ENCODE measurements around the gene FAM135A. TPM values are rescaled to one million over a fixed set of nuclear protein-coding genes. Genes with fewer than 3 reads are reported as not detected.

FAM135A gene
- total and polyA plus RNA-seq, 2 of the 13 experiments (the other 11 are each of a cell fraction or from before 2014, with no cell fraction given) = 26.9 to 31.5 TPM

DNA sequence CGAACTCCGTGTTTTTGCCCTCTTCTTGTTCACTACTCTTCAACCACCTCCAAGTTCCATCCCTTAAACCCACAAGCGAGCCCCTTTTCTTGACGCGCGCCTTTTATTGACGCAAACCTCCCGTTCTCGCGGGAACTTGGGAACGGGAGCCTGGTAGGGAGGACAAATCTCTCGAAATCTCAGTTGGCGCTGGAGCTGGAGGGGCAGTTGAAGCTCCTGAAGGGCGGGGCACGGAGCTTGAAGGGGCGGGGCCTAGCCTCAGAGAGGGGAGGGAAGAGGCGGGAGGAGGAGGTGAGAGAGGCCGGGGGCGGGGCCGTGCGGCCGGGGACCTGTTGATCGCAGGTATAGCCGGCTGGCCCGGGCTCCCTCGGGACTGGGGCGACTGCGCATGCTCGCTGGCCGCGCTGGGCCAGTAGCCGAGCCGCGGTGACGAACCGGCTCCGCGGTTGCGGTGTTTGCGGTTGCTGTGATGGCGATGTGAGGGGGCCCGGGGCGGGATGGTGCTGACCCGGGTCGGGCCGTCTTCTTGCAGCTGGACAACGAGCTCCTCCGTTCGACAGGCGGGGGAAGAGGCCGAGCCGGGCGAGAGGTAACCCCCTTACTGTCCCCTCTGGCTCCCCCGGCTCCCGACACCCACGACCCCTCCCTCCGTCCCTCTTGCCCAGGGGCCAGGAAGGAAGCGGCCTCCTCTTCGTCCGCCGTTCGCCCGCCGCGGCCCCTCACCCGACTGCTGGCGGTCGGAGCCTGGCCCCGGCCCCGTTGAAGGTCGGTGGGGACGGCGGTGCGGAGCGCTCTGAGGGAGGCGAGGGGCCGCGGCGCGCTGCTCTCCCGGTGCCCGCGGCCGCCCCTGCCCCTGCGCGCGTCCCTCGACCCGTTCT lies at the start of gene FAM135A (continued):
- TF ChIP-seq THRA (CRISPR knock-in tag; IDR thresholded peaks at IDR 0.05; ENCODE audit: borderline replicate concordance) (0 out of 2 replicates have a peak, but pooled peaks have one; percentile 9), ZNF605 (CRISPR knock-in tag; IDR thresholded peaks at IDR 0.05) (0 out of 2 replicates have a peak, but pooled peaks have one; percentile 60), ZNF772 (CRISPR knock-in tag; IDR thresholded peaks at IDR 0.05) (peak; percentile 52; the same call in 1 of the 2 replicates), ZNF333 (CRISPR knock-in tag; IDR thresholded peaks at IDR 0.05; ENCODE audit: borderline replicate concordance) (no peak), CBX5 (CRISPR knock-in tag; IDR thresholded peaks at IDR 0.05; ENCODE audit: borderline replicate concordance) (peak; percentile 44; the same call in 1 of the 2 replicates), RBM39 (IDR thresholded peaks at IDR 0.05; ENCODE audit: low read depth, low read length, poor library complexity, severe bottlenecking) (no peak), BCL6 (CRISPR knock-in tag; IDR thresholded peaks at IDR 0.05) (peak; percentile 33; the same call in 1 of the 2 replicates), ZNF350 (CRISPR knock-in tag; IDR thresholded peaks at IDR 0.05; ENCODE audit: borderline replicate concordance, low read depth) (peak; percentile 81; the same call in 1 of the 2 replicates), NR2F6 (IDR thresholded peaks at IDR 0.05) (no peak), NR2F6 (CRISPR knock-in tag; IDR thresholded peaks at IDR 0.05) (0 out of 2 replicates have a peak, but pooled peaks have one; percentile 16), KLF6 (CRISPR knock-in tag; IDR thresholded peaks at IDR 0.05) (peak; percentile 80), ATF1 (CRISPR knock-in tag; IDR thresholded peaks at IDR 0.05) (peak; percentile 96), SKI (IDR thresholded peaks at IDR 0.05; ENCODE audit: partially characterized antibody) (no peak), KDM5B (CRISPR knock-in tag; IDR thresholded peaks at IDR 0.05; ENCODE audit: borderline replicate concordance) (peak; percentile 58; the same call in 1 of the 2 replicates), ZNF335 (CRISPR knock-in tag; IDR thresholded peaks at IDR 0.05) (peak; percentile 46; the same call in 1 of the 2 replicates), TBX2 (CRISPR knock-in tag; IDR thresholded peaks at IDR 0.05; ENCODE audit: borderline replicate concordance) (peak; percentile 60; the same call in 1 of the 2 replicates), ZNF879 (CRISPR knock-in tag; IDR thresholded peaks at IDR 0.05) (no peak), ZNF788 (CRISPR knock-in tag; IDR thresholded peaks at IDR 0.05; ENCODE audit: borderline replicate concordance) (peak; percentile 65; the same call in 1 of the 2 replicates), ZNF83 (CRISPR knock-in tag; IDR thresholded peaks at IDR 0.05; ENCODE audit: borderline replicate concordance) (no peak), HOXA3 (CRISPR knock-in tag; IDR thresholded peaks at IDR 0.05) (peak; percentile 55), ZNF263 (CRISPR knock-in tag; IDR thresholded peaks at IDR 0.05) (peak; percentile 27; the same call in 1 of the 2 replicates), NR1H2 (CRISPR knock-in tag; IDR thresholded peaks at IDR 0.05; ENCODE audit: borderline replicate concordance, low read depth) (no peak), DR1 (CRISPR knock-in tag; IDR thresholded peaks at IDR 0.05) (peak; percentile 95), DMAP1 (CRISPR knock-in tag; IDR thresholded peaks at IDR 0.05) (peak; percentile 64; the same call in 1 of the 2 replicates)
- TF ChIP-seq, protein P1, sequence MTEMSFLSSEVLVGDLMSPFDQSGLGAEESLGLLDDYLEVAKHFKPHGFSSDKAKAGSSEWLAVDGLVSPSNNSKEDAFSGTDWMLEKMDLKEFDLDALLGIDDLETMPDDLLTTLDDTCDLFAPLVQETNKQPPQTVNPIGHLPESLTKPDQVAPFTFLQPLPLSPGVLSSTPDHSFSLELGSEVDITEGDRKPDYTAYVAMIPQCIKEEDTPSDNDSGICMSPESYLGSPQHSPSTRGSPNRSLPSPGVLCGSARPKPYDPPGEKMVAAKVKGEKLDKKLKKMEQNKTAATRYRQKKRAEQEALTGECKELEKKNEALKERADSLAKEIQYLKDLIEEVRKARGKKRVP (CRISPR knock-in tag; IDR thresholded peaks at IDR 0.05) = 0 out of 4 replicates have a peak, but pooled peaks of 1 of the 2 experiments have one; percentile 50
- TF ChIP-seq, protein P2, sequence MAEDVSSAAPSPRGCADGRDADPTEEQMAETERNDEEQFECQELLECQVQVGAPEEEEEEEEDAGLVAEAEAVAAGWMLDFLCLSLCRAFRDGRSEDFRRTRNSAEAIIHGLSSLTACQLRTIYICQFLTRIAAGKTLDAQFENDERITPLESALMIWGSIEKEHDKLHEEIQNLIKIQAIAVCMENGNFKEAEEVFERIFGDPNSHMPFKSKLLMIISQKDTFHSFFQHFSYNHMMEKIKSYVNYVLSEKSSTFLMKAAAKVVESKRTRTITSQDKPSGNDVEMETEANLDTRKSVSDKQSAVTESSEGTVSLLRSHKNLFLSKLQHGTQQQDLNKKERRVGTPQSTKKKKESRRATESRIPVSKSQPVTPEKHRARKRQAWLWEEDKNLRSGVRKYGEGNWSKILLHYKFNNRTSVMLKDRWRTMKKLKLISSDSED (CRISPR knock-in tag; IDR thresholded peaks at IDR 0.05) = no peak
